ENCODE measurements around the gene RERE. TPM values are rescaled to one million over a fixed set of nuclear protein-coding genes. Genes with fewer than 3 reads are reported as not detected.

The RERE gene
- 100 to 1,000 TPM; 104 to 119 (median 112) TPM for polyA plus RNA-seq (ENCODE audit: insufficient read depth in 1 of 5, insufficient read length in 5 of 5, low replicate concordance in 1 of 5)
- long read RNA-seq, donor 1, partial matches to known transcripts: 55 of 55 reads
- long read RNA-seq, donor 1, other reads (novel, unspliced or antisense): 0 of 55 reads
- long read RNA-seq, donor 2, partial matches to known transcripts: 0 of 7 reads
- long read RNA-seq, donor 2, other reads (novel, unspliced or antisense): 7 of 7 reads
- long read RNA-seq, donor 3, partial matches to known transcripts: 22 of 27 reads
- long read RNA-seq, donor 3, other reads (novel, unspliced or antisense): 5 of 27 reads
- long read RNA-seq, donor 4, partial matches to known transcripts: 50 of 50 reads
- long read RNA-seq, donor 4, other reads (novel, unspliced or antisense): 0 of 50 reads
- long read RNA-seq, donor 5, full-length matches to known transcripts: 4 of 31 reads
- long read RNA-seq, donor 5, partial matches to known transcripts: 27 of 31 reads
- long read RNA-seq, donor 5, other reads (novel, unspliced or antisense): 0 of 31 reads
- long read RNA-seq, donor 6, full-length matches to known transcripts: 3 of 25 reads
- long read RNA-seq, donor 6, partial matches to known transcripts: 22 of 25 reads
- long read RNA-seq, donor 6, other reads (novel, unspliced or antisense): 0 of 25 reads
- long read RNA-seq, donor 7, partial matches to known transcripts: 20 of 31 reads
- long read RNA-seq, donor 7, other reads (novel, unspliced or antisense): 10 of 31 reads
- long read RNA-seq, donor 8, partial matches to known transcripts: 0 of 2 reads
- long read RNA-seq, donor 8, other reads (novel, unspliced or antisense): 0 of 2 reads

GRCh38 chr1:8817412-8818324 is at the start of gene RERE:
TSS of gene RERE (minus strand) at chr1:8817640.
- peak; percentile 96 to 97 for DNase-seq

GRCh38 chr1:8866792-8867415 is 49.5 kb upstream of the RERE start:
- no peak for DNase-seq

GRCh38 chr1:8866173-8866791 is 48.8 kb upstream of the RERE start:
- DNase-seq: no peak

GRCh38 chr1:8864713-8865344 is 47.4 kb upstream of the RERE start:
- no peak for DNase-seq

GRCh38 chr1:8863794-8864233 is 46.4 kb upstream of the RERE start:
- no peak for DNase-seq

GRCh38 chr1:8863138-8863537 is 45.7 kb upstream of the RERE start:
- no peak for DNase-seq

- no peak for DNase-seq
These were observed 45.1 kb upstream of the RERE start for GRCh38 chr1:8862528-8862927.

GRCh38 chr1:8860738-8861516 is 43.5 kb upstream of the RERE start:
- no peak for DNase-seq

GRCh38 chr1:8858888-8859706 is 41.7 kb upstream of the RERE start:
- peak in 1 of 2 donors; percentile 42 for DNase-seq

- no peak for DNase-seq
These were observed 40.8 kb upstream of the RERE start for GRCh38 chr1:8858112-8858668.

- DNase-seq: no peak
These were observed 39.4 kb upstream of the RERE start for GRCh38 chr1:8856689-8857412.

- no peak for DNase-seq
These were observed 36.8 kb upstream of the RERE start for GRCh38 chr1:8854240-8854639.

GRCh38 chr1:8851060-8851459 is 33.6 kb upstream of the RERE start:
- DNase-seq: no peak

- peak; percentile 93 to 95 for DNase-seq
These were observed 31.4 kb upstream of the RERE start for GRCh38 chr1:8848663-8849386.

GRCh38 chr1:8847990-8848389 is 30.6 kb upstream of the RERE start:
- no peak for DNase-seq

- no peak for DNase-seq
These were observed 28.8 kb upstream of the RERE start for GRCh38 chr1:8846263-8846662.

All from right lung (tissue), 10 donors.